Measurements from ENCODE around the gene SIX2.

DNA sequence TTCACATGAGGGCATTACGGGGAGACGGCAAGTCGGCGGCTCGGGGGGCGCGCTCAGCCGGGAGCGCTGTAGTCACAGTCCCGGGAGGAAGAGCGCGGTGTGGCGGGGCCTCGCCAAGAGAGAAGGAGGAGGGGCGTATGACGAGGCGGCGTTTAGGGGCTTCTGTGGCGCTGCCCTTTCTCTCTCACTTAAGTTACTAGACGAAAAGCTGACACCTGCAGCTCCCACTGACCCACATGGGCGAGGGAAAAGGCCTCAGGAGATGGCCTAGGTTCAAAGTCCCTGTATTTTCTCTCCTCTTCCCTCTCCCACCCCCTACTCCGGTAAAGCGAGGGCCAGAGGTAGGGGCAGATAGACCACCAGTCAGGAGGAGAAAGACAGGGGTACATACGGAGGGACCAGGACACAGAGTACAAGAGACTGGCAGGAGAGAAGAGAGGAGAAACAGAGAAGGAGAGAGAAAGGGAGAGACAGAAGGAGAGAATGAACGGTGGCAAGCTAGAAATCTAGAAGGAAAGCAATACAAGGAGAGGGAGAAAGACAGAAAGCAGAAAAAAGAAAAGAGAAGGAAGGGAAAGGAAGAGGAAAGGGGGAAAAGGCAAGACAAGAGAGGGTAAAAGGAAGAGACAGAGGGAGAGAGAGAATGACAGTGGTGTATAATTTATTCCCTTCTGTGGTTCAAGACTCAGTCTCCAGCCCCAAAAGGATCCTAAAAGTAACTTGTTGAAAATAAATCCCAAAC, 3.8 kb downstream of the SIX2 start:
- TF ChIP-seq, protein P1, sequence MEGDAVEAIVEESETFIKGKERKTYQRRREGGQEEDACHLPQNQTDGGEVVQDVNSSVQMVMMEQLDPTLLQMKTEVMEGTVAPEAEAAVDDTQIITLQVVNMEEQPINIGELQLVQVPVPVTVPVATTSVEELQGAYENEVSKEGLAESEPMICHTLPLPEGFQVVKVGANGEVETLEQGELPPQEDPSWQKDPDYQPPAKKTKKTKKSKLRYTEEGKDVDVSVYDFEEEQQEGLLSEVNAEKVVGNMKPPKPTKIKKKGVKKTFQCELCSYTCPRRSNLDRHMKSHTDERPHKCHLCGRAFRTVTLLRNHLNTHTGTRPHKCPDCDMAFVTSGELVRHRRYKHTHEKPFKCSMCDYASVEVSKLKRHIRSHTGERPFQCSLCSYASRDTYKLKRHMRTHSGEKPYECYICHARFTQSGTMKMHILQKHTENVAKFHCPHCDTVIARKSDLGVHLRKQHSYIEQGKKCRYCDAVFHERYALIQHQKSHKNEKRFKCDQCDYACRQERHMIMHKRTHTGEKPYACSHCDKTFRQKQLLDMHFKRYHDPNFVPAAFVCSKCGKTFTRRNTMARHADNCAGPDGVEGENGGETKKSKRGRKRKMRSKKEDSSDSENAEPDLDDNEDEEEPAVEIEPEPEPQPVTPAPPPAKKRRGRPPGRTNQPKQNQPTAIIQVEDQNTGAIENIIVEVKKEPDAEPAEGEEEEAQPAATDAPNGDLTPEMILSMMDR (IDR thresholded peaks at IDR 0.05): no peak
- TF ChIP-seq POLR2AphosphoS5 (IDR thresholded peaks at IDR 0.05; ENCODE audit: low read depth, low read length): no peak
